Measurements from ENCODE around the gene ULK3. TPM values are rescaled to one million over a fixed set of nuclear protein-coding genes. Genes with fewer than 3 reads are reported as not detected.

ULK3 gene
- total RNA-seq, 1 experiment from 2014 or later = 19.5 TPM

DNA sequence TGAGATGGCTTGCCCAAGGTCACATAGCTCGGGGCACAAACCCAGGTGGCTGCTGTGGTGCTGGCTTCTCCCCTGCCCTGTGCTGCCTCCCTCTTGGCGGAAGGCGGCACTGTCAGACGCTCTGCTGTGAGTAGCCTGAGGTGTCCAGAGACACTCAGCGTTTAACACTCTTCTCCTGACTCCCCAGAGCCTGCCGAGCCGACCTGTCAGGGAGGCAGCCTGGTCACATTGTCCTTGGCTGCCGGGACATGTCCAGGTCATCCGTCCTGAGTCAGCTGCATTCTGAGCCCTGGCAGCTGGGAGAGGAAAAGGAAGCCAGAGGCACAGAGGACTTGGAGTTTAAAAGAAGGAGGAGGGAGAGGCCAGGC is 25.6 kb downstream of the ULK3 start:
- no peaks in the 10 kb centered on the region for H3K36me3 ChIP-seq
- no peaks in the 10 kb centered on the region for H3K27me3 ChIP-seq
- no peak overlapping the region for H3K4me3 ChIP-seq
- DNase-seq = peak; percentile 31
- H3K9me3 ChIP-seq = no peaks in the 10 kb centered on the region

DNA sequence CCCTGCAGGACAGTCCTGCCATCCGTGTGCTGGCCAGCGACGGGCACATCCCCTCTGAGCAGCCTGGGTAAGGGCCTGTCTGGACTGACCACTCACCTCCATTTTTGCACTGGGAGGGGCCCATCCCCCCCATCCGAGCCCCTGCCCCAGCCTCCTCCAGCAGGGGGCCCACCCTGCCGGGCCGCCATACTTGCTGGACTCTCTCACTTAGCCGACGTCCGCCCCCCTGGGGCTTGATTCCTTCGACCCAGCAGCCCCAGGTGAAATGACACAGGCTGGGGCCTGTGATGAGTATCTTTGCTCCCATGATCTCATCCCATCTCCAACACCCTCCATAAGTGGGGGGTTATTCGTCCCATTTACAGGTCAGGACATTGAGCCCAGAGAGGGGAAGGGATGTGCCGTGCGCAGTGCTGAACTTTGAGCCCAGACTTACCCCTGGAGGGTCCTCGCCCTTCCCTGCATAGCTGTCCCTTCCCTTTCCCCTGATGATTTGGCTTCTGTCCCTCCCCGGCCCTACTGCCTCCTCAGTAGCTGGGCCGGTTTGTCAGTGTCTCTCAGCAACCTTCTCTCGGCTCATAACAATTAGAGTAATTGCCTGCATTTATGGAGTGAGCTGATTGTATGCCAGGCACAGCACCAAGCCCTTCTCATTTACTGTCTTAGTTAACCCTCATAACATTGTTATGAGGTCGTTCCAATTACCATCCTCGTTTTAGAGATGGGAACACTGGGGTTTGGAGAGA is 26.2 kb downstream of the ULK3 start:
- H3K9me3 ChIP-seq = no peaks in the 10 kb centered on the region
- no peak for DNase-seq
- H3K36me3 ChIP-seq = no peaks in the 10 kb centered on the region
- H3K4me3 ChIP-seq = no peak overlapping the region
- no peaks in the 10 kb centered on the region for H3K27me3 ChIP-seq

DNA sequence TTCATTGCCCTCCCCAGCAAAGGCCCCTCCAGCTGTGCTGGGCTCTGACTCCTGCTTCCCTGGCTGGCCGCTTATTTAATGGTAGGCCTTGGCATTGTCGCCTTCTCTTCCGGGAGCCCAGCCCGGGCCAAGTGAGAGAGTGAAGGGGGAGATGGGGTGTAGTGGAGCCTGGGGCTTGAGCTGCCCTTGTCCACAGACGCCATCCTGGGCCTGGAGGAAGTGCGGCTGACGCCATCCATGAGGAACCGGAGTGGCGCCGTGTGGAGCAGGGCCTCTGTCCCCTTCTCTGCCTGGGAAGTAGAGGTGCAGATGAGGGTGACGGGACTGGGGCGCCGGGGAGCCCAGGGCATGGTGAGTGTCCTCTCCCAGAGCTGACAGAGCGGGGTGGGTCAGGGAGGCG is 27.0 kb downstream of the ULK3 start:
- no peaks in the 10 kb centered on the region for H3K36me3 ChIP-seq
- no peak overlapping the region for H3K4me3 ChIP-seq
- H3K9me3 ChIP-seq = no peaks in the 10 kb centered on the region
- no peaks in the 10 kb centered on the region for H3K27me3 ChIP-seq
- peak; percentile 34 for DNase-seq

DNA sequence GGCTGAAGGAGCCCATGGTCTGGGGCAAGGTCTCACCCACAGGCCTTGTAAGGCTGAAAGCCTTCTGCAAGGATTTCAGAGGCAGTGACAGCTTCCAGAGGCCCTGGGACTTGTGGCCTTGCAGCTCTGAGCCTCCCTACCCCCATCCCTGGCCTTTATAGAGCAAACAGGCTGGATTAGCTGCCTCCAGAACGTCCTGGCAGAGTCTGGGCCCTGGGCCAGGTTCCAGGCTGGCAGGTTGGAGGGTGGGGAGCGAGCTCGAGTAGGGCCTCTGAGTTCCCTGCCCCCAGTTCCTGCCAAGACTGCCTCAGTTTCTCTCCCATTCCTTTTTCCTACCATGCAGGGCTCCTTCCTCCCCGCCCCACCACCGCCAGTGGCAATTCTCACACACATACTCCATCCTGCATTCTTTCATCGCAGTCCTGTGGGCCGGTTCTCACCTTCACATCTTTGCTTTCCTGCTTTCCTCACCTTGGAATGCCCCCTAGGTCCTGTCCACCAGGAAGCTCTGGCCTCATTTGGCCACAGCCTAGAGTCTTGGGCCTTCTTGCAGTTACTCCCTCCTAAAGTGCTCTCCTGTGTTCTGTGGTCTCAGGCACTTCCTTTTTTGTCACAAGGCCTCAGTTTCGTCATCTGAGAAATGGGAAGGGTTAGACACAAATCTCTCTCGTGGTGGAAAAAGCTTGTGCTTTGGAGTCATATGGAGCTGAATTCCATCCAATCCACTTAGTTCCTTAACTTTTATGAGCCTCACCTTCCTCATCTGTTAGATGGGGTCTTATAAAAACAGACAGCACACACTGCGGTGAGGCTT is 27.6 kb downstream of the ULK3 start:
- Histone ChIP-seq H3K4me3 (no peak overlapping the region), H3K36me3 (no peaks in the 10 kb centered on the region), H3K9me3 (no peaks in the 10 kb centered on the region), H3K27me3 (no peaks in the 10 kb centered on the region)
- peak; percentile 53 for DNase-seq

DNA sequence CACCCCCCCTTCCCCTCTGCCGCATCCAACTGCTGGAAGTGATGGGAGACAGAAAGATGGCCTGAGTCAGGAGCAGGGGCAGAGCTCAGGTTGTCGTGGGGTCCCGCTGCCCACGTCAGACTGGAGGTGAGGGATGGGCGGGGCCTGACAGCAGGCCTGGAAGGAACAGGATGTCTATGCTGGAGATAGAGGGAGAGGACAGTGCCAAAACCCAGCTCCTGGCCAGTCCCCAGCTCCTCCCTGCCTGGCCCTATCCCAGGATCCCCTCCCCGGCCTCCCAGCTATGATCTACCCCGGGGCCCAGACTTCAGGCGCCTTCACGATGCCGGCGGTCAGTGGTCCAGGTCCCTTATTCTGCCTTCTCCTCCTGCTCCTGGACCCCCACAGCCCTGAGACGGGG is 30.4 kb downstream of the ULK3 start, which contains the start of gene LMAN1L:
TSS of gene LMAN1L (plus strand) at position 303 of the 400 bp plus-strand sequence. CDS start at position 323, 20 bp downstream.
- Histone ChIP-seq H3K9me3 (no peaks in the 10 kb centered on the region), H3K36me3 (no peaks in the 10 kb centered on the region), H3K27me3 (no peaks in the 10 kb centered on the region), H3K4me3 (no peak within 1 kb of the TSS)
- no peak for DNase-seq

DNA sequence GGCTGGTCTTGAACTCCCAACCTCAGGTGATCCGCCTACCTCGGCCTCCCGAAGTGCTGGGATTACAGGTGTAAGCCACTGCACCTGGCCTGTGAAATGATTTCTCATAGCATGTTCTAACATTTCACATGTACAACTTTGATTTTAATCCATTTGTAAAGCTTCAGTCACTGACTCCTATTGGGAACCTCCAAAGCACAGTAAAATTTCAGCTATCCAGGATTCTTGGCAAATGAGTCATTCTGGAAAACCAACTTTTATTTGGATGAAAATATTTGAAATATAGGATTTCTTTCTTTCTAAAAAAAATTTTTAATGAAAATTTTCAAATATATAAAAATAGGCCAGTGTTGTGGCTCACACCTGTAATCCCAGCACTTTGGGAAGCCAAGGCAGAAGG is 33.0 kb downstream of the ULK3 start:
- H3K36me3 ChIP-seq = peaks cover 3% of the 10 kb centered on the region; the same call in 1 of the 2 replicates

DNA sequence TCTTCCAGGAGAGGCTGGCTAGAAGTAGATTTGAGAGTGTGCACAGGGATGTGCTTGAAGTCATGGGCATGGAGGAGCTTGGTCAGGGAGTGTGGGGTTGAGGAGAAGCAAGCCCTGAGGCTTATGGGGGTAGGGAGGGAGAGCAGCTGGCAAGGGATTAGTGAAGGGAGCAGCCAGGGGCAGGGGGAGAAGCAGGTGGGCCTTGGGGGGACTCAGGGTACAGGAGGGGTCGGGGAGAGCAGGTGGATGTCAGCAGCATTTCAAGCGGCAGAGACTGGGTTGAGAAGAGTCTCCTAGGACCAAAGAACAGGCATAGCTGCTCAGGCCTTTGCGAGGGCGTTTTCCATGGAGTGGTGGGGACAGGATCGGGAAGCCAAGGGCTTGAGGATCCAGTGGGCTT is 33.7 kb downstream of the ULK3 start:
- peaks cover 8% of the 10 kb centered on the region for H3K36me3 ChIP-seq
- DNase-seq = no peak
- H3K4me3 ChIP-seq = no peak overlapping the region

More for the DNA sequence above, 33.0 kb downstream of the ULK3 start:
- no peaks in the 10 kb centered on the region for H3K27me3 ChIP-seq
- no peak for DNase-seq
- no peaks in the 10 kb centered on the region for H3K9me3 ChIP-seq
- H3K4me3 ChIP-seq = no peak overlapping the region

DNA sequence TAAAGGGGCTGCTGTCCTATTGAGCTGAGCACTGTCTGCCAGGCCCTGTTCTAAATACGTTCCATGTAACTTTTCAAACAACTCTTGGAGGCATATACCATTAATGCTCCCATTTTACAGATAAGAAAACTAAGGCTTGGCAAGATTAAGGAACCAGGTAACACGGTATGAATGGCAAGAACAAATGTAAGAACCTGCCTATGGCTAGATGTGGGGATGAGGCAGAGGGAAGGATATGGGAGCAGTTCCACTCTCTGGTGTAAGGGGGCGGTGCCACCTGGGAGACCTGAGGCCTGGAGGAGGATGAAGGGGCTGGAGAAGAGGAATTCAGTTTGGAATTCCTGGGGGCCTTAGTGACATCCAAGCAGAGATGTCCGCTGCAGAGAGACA is 34.1 kb downstream of the ULK3 start:
- Histone ChIP-seq H3K4me3 (no peak overlapping the region), H3K36me3 (peaks cover 12% of the 10 kb centered on the region), H3K27me3 (no peaks in the 10 kb centered on the region), H3K9me3 (no peaks in the 10 kb centered on the region)
- DNase-seq = no peak

More for the DNA sequence above, 33.7 kb downstream of the ULK3 start:
- no peaks in the 10 kb centered on the region for H3K27me3 ChIP-seq
- no peaks in the 10 kb centered on the region for H3K9me3 ChIP-seq

DNA sequence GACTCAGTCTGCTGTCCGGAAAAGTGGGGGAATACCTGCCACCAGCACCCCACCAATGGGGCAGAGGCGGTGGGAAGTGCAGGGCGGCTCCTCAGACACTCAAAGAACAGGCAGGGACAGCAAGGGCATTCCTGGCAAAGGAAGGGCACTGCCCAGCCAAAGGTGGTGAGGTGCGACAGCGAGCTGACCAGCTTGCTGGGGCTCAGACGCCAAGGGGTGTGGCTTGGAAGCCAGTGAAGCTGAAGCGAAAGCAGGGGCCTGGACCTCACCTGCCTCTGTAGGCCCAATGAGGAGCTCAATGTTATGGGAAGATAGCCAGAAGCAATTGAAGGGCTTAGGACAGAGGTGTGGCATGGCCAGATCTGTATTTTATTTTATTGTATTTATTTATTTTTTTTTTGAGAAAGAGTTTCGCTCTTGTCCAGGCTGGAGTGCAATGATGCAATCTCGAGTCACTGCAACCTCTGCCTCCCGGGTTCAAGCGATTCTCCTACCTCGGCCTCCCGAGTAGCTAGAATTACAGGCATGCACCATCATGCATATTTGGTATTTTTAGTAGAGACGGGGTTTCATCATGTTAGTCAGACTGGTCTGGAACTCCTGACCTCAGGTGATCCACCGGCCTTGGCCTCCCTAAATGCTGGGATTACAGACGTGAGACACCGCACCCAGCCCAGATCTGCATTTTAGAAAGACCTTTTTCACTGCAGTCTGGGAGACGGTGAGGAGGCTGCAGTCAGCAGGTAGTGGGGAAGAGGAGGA is 34.7 kb downstream of the ULK3 start:
- H3K4me3 ChIP-seq = no peak overlapping the region
- no peaks in the 10 kb centered on the region for H3K27me3 ChIP-seq
- H3K36me3 ChIP-seq = peaks cover 18% of the 10 kb centered on the region
- H3K9me3 ChIP-seq = no peaks in the 10 kb centered on the region
- no peak for DNase-seq

DNA sequence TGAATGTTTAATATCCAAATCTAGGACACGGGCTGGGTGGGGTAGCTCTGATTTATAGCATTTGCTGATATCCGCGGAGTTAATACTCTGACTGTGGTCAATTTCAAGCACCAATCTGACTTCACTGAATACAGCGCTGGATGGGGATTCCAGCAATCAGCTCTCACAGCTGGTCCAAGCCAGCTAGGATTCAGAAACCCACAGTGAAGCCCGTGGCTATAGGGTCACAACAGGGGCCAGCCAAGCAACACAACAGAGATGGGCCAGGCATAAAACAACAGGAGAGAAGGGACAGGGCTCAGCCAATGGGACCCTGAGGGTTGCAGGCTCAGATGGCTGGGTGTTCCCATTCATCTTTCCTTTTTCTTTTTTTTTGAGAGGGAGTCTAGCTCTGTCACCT is 35.7 kb downstream of the ULK3 start:
- no peak for DNase-seq
- no peak overlapping the region for H3K4me3 ChIP-seq
- peaks cover 28% of the 10 kb centered on the region for H3K36me3 ChIP-seq
- no peaks in the 10 kb centered on the region for H3K9me3 ChIP-seq
- H3K27me3 ChIP-seq = no peaks in the 10 kb centered on the region

DNA sequence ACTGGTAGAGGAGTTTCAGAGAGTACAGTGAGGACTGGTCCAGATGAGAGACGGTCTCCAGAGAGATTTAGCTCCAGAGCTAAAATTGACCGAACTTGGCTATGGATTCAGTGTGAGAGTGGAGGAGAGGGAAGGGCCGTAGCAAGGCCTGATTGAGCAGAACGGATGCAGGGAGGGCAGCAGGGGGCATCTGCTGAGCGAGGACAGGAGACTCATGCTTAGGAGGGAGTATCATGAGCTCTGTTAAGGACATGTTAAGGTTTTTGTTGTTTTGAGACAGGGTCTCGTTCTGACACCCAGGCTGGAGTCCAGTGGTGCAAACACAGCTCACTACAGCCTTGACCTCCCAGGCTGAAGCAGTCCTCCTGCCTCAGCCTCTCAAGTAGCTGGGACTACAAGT is 38.0 kb downstream of the ULK3 start:
- no peak for DNase-seq
- H3K27me3 ChIP-seq = no peaks in the 10 kb centered on the region
- H3K9me3 ChIP-seq = no peaks in the 10 kb centered on the region
- H3K36me3 ChIP-seq = peaks cover 51% of the 10 kb centered on the region
- H3K4me3 ChIP-seq = no peak overlapping the region

DNA sequence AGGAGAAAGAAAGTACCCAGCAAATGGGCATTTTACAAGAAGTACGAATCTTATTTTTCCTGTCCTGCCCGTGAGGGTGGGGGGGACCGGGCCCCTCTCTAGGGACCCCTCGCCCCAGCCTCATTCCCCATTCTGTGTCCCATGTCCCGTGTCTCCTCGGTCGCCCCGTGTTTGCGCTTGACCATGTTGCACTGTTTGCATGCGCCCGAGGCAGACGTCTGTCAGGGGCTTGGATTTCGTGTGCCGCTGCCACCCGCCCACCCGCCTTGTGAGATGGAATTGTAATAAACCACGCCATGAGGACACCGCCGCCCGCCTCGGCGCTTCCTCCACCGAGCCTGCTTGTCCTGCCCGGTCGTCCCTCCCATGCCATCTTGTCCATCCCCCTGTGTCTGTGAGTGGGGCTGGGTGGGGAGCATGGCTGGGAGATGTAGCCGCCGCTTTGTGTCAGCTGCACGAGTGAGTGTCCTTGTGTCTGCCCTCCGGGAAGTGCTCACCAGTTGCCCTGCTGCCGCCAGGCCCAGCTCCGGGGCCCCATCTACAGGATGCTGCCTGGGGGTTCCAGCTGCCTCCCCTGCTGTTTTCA is 40.0 kb downstream of the ULK3 start:
- Histone ChIP-seq H3K27me3 (no peaks in the 10 kb centered on the region), H3K9me3 (no peaks in the 10 kb centered on the region), H3K36me3 (peaks cover 63% of the 10 kb centered on the region), H3K4me3 (no peak overlapping the region)
- DNase-seq = no peak

DNA sequence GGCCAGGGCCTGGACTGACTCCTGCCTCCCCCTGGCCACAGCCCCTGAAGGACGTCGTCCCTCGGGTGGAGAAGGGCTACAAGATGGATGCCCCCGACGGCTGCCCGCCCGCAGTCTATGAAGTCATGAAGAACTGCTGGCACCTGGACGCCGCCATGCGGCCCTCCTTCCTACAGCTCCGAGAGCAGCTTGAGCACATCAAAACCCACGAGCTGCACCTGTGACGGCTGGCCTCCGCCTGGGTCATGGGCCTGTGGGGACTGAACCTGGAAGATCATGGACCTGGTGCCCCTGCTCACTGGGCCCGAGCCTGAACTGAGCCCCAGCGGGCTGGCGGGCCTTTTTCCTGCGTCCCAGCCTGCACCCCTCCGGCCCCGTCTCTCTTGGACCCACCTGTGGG is 40.7 kb downstream of the ULK3 start:
- no peaks in the 10 kb centered on the region for H3K27me3 ChIP-seq
- H3K4me3 ChIP-seq = no peak overlapping the region
- peaks cover 63% of the 10 kb centered on the region for H3K36me3 ChIP-seq
- DNase-seq = no peak
- no peaks in the 10 kb centered on the region for H3K9me3 ChIP-seq

DNA sequence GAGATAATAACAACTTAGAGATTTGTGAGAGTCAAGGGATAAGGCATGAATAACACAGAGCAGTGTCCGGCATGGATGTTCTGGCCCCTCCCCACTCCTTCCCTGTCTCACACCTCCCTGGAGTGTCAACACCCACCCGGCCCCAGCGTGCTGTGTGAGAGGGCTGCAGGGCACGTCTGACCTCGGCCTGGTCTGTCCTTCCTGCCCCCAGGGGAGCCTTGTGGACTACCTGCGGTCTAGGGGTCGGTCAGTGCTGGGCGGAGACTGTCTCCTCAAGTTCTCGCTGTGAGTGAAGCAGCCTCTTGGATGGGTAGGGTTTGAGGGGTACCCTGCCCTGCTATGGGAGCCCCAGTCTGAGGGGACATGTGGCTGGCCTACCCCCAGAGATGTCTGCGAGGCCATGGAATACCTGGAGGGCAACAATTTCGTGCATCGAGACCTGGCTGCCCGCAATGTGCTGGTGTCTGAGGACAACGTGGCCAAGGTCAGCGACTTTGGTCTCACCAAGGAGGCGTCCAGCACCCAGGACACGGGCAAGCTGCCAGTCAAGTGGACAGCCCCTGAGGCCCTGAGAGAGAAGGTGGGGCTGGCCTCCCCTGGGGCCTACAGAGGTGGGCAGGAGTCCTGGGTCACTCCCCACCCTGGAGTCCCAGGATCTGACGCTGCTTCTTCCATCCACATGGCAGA is 41.5 kb downstream of the ULK3 start:
- no peaks in the 10 kb centered on the region for H3K27me3 ChIP-seq
- H3K36me3 ChIP-seq = peaks cover 63% of the 10 kb centered on the region
- no peak for DNase-seq
- H3K9me3 ChIP-seq = no peaks in the 10 kb centered on the region
- no peak overlapping the region for H3K4me3 ChIP-seq

DNA sequence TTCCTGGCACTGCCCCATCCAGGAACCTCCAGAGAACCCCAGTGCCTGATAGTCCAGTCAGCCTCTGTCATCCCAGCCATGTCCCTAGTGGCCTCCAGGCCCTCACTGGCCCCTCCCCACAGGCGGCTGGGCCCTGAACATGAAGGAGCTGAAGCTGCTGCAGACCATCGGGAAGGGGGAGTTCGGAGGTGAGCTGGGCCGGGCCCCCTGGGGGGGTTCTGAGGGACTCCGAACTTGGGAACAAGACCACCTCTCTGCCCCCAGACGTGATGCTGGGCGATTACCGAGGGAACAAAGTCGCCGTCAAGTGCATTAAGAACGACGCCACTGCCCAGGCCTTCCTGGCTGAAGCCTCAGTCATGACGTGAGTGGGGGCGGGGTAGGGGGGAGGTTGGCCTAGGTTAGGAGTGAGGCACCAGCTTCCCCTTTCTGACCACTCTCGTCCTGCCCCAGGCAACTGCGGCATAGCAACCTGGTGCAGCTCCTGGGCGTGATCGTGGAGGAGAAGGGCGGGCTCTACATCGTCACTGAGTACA is 42.3 kb downstream of the ULK3 start:
- peaks cover 63% of the 10 kb centered on the region for H3K36me3 ChIP-seq
- DNase-seq = no peak
- H3K9me3 ChIP-seq = no peaks in the 10 kb centered on the region
- H3K4me3 ChIP-seq = no peak overlapping the region
- no peaks in the 10 kb centered on the region for H3K27me3 ChIP-seq

Data from MG63 (cell line).